Spleen (tissue), 7 donors: ENCODE measurements around the gene FIG4.

Experiments
- POLR2A ChIP-seq, 3 donors: fragments of 450-650 bp; IDR thresholded peaks; one replicate each; pipeline ENCODE4 v1.5.1; 2017; ENCODE audit warnings: antibody characterized with exemption in 3 of 3, mild to moderate bottlenecking in 1 of 3
- POLR2AphosphoS5 ChIP-seq, 3 donors: sonication (generic); formaldehyde crosslinking; IDR thresholded peaks; one replicate each; pipeline ENCODE4 v1.5.1; 2017; ENCODE audit warnings: antibody characterized with exemption in 3 of 3
- TF ChIP-seq, protein P1 (sequence below), 11 experiments: fragments of 200-600 bp in 7 of 11; fragments of 450-650 bp in 4 of 11; sonication (generic) in 4 of 11; IDR thresholded peaks in 8 of 11; conservative IDR thresholded peaks in 3 of 11; 1 replicate in 7 of 11; 2 replicates in 4 of 11; pipeline versions ENCODE4 v1.4.0 to v1.8.0; 2016 to 2021; ENCODE audit warnings: antibody characterized with exemption in 11 of 11, inconsistent platforms in 4 of 11, mild to moderate bottlenecking in 1 of 11
- donor health status: DM: no; HTN: no; CAD: no; lungs with moderate emphysema.
- donor health status: DM: no; HTN: no; CAD: no.
- donor health status: DM: no; HTN: no; CAD: no.

GRCh38 chr6:109834131-109834530 is 143.0 kb downstream of the FIG4 start:
- no peak for TF ChIP-seq POLR2A (IDR thresholded peaks at IDR 0.05)
- TF ChIP-seq, protein P1, sequence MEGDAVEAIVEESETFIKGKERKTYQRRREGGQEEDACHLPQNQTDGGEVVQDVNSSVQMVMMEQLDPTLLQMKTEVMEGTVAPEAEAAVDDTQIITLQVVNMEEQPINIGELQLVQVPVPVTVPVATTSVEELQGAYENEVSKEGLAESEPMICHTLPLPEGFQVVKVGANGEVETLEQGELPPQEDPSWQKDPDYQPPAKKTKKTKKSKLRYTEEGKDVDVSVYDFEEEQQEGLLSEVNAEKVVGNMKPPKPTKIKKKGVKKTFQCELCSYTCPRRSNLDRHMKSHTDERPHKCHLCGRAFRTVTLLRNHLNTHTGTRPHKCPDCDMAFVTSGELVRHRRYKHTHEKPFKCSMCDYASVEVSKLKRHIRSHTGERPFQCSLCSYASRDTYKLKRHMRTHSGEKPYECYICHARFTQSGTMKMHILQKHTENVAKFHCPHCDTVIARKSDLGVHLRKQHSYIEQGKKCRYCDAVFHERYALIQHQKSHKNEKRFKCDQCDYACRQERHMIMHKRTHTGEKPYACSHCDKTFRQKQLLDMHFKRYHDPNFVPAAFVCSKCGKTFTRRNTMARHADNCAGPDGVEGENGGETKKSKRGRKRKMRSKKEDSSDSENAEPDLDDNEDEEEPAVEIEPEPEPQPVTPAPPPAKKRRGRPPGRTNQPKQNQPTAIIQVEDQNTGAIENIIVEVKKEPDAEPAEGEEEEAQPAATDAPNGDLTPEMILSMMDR (IDR thresholded peaks at IDR 0.05 in 8 of 11, conservative IDR thresholded peaks at IDR 0.05 in 3 of 11) = no peak
- no peak for TF ChIP-seq POLR2AphosphoS5 (IDR thresholded peaks at IDR 0.05)
